HG02884 (cell line): ENCODE results near the gene ADAT3.
"Not testable (repeated sequence)": the region's sequence is repeated elsewhere in the genome, so short reads cannot be mapped to it uniquely, and the experiment has no call there.

Experiments
- ATAC-seq: cut with Tn5 transposase; IDR thresholded peaks from one replicate; pipeline ENCODE4 v1.9.1; 2021; ENCODE audit warnings: mild to moderate bottlenecking, moderate library complexity; ENCODE audit not compliant: unreplicated experiment

Gene ADAT3

GRCh38 chr19:1866693-1867348 lies 38.4 kb upstream of the ADAT3 start:
- ATAC-seq = no peak

GRCh38 chr19:1867349-1867724 lies 37.9 kb upstream of the ADAT3 start:
- no peak for ATAC-seq

- no peak for ATAC-seq
These were observed 36.2 kb upstream of the ADAT3 start for GRCh38 chr19:1868971-1869370.

GRCh38 chr19:1871140-1871597 lies 34.0 kb upstream of the ADAT3 start:
- ATAC-seq = no peak

- ATAC-seq = no peak
These were observed 33.6 kb upstream of the ADAT3 start for GRCh38 chr19:1871630-1872029.

GRCh38 chr19:1872807-1873523 lies 32.2 kb upstream of the ADAT3 start:
- ATAC-seq = no peak

GRCh38 chr19:1873524-1874473 lies 31.4 kb upstream of the ADAT3 start:
- ATAC-seq = no peak

- no peak for ATAC-seq
These were observed 30.5 kb upstream of the ADAT3 start for GRCh38 chr19:1874554-1875185.

GRCh38 chr19:1875265-1875645 lies 29.9 kb upstream of the ADAT3 start:
- not testable (repeated sequence) for ATAC-seq

GRCh38 chr19:1875646-1876495 lies 29.3 kb upstream of the ADAT3 start:
- ATAC-seq = peak; percentile 86

GRCh38 chr19:1876496-1877279 lies 28.5 kb upstream of the ADAT3 start:
- ATAC-seq = not testable (repeated sequence)

GRCh38 chr19:1877280-1877660 lies 27.9 kb upstream of the ADAT3 start:
- ATAC-seq = not testable (repeated sequence)

GRCh38 chr19:1878583-1878982 lies 26.6 kb upstream of the ADAT3 start:
- ATAC-seq = not testable (repeated sequence)

GRCh38 chr19:1879982-1880381 lies 25.2 kb upstream of the ADAT3 start:
- not testable (repeated sequence) for ATAC-seq

- no peak for ATAC-seq
These were observed 24.4 kb upstream of the ADAT3 start for GRCh38 chr19:1880611-1881392.

- not testable (repeated sequence) for ATAC-seq
These were observed 23.7 kb upstream of the ADAT3 start for GRCh38 chr19:1881393-1882088.

- no peak for ATAC-seq
These were observed 23.0 kb upstream of the ADAT3 start for GRCh38 chr19:1882089-1882785.
